CMK (cell line): ENCODE data around the gene NT5C2.

ENCODE experiments used
- DNase-seq: peaks from one replicate; pipeline ENCODE4 v3.0.0-alpha.2; 2010; ENCODE audit warnings: low read depth

The NT5C2 gene

GRCh38 chr10:103124420-103125096 is 68.5 kb downstream of the NT5C2 start:
- DNase-seq, result no peak

- no peak for DNase-seq
These were observed 69.6 kb downstream of the NT5C2 start for GRCh38 chr10:103123282-103124024.

GRCh38 chr10:103120977-103121735 is 71.9 kb downstream of the NT5C2 start:
- no peak for DNase-seq

GRCh38 chr10:103120546-103120945 is 72.5 kb downstream of the NT5C2 start:
- DNase-seq, result no peak

- no peak for DNase-seq
These were observed 75.8 kb downstream of the NT5C2 start for GRCh38 chr10:103117247-103117646.

- DNase-seq, result no peak
These were observed 78.2 kb downstream of the NT5C2 start for GRCh38 chr10:103114876-103115275.

- no peak for DNase-seq
These were observed 80.9 kb downstream of the NT5C2 start for GRCh38 chr10:103111918-103112877.

- DNase-seq, result no peak
These were observed 81.8 kb downstream of the NT5C2 start for GRCh38 chr10:103111031-103111917.

GRCh38 chr10:103110407-103110806 is 82.7 kb downstream of the NT5C2 start:
- DNase-seq, result no peak

GRCh38 chr10:103109821-103110220 is 83.3 kb downstream of the NT5C2 start:
- DNase-seq, result no peak

- DNase-seq, result no peak
These were observed 86.5 kb downstream of the NT5C2 start for GRCh38 chr10:103106539-103106938.

GRCh38 chr10:103105462-103105861 is 87.6 kb downstream of the NT5C2 start:
- DNase-seq, result no peak

GRCh38 chr10:103104721-103105120 is 88.4 kb downstream of the NT5C2 start:
- DNase-seq, result no peak

- no peak for DNase-seq
These were observed 89.1 kb downstream of the NT5C2 start for GRCh38 chr10:103103989-103104388.

GRCh38 chr10:103102195-103102594 is 90.9 kb downstream of the NT5C2 start:
- no peak for DNase-seq

GRCh38 chr10:103100620-103101019 is 92.5 kb downstream of the NT5C2 start:
- no peak for DNase-seq

- DNase-seq, result no peak
These were observed 94.8 kb downstream of the NT5C2 start for GRCh38 chr10:103098240-103098639.

GRCh38 chr10:103096130-103096529 is 96.9 kb downstream of the NT5C2 start:
- DNase-seq, result no peak

- DNase-seq, result no peak
These were observed 98.1 kb downstream of the NT5C2 start for GRCh38 chr10:103095005-103095404.

GRCh38 chr10:103090911-103091310 is 102.2 kb downstream of the NT5C2 start:
- no peak for DNase-seq

GRCh38 chr10:103089493-103089892 is 103.6 kb downstream of the NT5C2 start:
- DNase-seq, result no peak
